ENCODE measurements around the gene SIL1. TPM values are rescaled to one million over a fixed set of nuclear protein-coding genes. Genes with fewer than 3 reads are reported as not detected.

Gene SIL1
- total RNA-seq, 1 donor from 2014 or later, result 35.6 TPM

DNA sequence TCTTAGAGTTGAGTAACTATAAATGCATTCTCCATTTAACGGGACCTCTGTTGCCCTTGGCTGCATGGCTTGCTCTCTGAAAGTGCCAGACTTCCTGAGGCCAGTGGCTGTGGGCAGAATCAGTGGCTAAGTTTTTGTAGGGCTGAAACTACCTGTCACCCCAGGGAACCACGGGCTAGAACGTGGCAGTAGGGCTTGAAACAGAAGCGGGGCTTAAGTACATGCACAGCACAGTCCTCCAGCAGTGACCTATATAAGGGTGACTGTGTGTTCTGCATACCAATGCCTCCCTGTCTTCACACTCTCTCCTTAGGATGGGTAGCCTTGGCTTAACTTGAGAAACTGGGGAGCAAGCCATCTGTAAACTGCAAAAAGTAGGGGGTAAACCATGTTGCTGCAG lies 279.5 kb downstream of the SIL1 start:
- intact Hi-C loops (cut with DNase I), result no loop called here
- Histone ChIP-seq H3K27ac (no peak overlapping the region), H3K36me3 (no peaks in the 10 kb centered on the region), H3K4me3 (no peak overlapping the region), H3K27me3 (no peaks in the 10 kb centered on the region), H3K4me1 (peaks cover 8% of the 10 kb centered on the region), H3K9me3 (no peaks in the 10 kb centered on the region)
- DNase-seq (ENCODE audit: extremely low spot score in 2 of 2), result no peak
- TF ChIP-seq CTCF (IDR thresholded peaks at IDR 0.05) (no peak), POLR2AphosphoS5 (IDR thresholded peaks at IDR 0.05; ENCODE audit: insufficient read depth in 1 of 2, low read depth in 1 of 2) (no peak), POLR2A (IDR thresholded peaks at IDR 0.05) (no peak)

DNA sequence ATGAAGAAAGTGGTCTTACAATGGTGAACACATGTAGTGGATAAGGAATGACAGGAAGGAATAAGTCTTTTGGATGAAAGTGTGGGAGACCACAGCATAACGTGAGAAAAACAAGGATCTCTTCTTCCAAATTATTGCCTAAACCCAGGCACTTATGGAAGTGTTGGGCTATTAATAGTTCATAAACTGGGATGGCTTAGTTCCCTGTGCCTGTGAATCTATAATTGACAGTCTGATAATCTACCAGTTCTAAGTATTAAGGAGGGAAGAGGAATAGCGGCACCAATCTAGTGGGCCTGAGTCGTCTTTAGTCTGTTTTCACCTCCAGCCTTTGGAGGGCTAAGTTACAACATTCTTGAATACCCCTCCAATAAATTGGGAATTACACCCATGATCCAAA lies 283.8 kb downstream of the SIL1 start:
- peaks cover 0 to 7% of the 10 kb centered on the region in 2 donors for H3K36me3 ChIP-seq

DNA sequence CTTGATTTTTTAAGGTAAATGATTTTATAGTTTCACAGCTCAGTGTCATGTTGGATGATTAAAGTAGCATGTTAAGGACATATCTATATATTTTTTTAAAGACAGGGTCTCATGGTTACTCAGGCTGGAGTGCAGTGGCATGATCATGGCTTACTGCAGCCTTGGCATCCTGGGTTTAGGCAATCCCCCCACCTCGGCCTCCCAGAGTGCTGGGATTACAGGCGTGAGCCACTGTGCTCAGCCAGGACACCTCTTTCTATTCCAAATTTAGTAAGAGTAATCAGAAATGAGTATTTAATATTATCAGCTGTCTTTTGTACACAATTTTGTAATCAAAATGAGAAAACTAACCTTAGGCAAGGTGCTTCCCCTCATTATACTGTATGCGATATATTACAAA lies 284.4 kb downstream of the SIL1 start:
- no peaks in the 10 kb centered on the region for H3K4me1 ChIP-seq
- intact Hi-C loops (cut with DNase I), result no loop called here
- H3K27me3 ChIP-seq, result no peaks in the 10 kb centered on the region
- DNase-seq (ENCODE audit: extremely low spot score in 2 of 2), result no peak
- no peak for TF ChIP-seq POLR2AphosphoS5 (IDR thresholded peaks at IDR 0.05; ENCODE audit: insufficient read depth in 1 of 2, low read depth in 1 of 2)
- no peak for TF ChIP-seq POLR2A (IDR thresholded peaks at IDR 0.05)
- TF ChIP-seq CTCF (IDR thresholded peaks at IDR 0.05), result no peak
- no peak overlapping the region for H3K4me3 ChIP-seq
- H3K36me3 ChIP-seq, result peaks cover 0 to 7% of the 10 kb centered on the region in 2 donors
- no peaks in the 10 kb centered on the region for H3K9me3 ChIP-seq
- no peak overlapping the region for H3K27ac ChIP-seq

More for the DNA sequence above, 283.8 kb downstream of the SIL1 start:
- no peak for TF ChIP-seq POLR2AphosphoS5 (IDR thresholded peaks at IDR 0.05; ENCODE audit: insufficient read depth in 1 of 2, low read depth in 1 of 2)
- H3K4me1 ChIP-seq, result no peaks in the 10 kb centered on the region
- intact Hi-C loops (cut with DNase I), result no loop called here
- H3K4me3 ChIP-seq, result no peak overlapping the region
- no peaks in the 10 kb centered on the region for H3K9me3 ChIP-seq
- DNase-seq (ENCODE audit: extremely low spot score in 2 of 2), result no peak
- no peaks in the 10 kb centered on the region for H3K27me3 ChIP-seq
- no peak overlapping the region for H3K27ac ChIP-seq

- Histone ChIP-seq H3K9me3 (no peaks in the 10 kb centered on the region), H3K27ac (no peak overlapping the region), H3K4me3 (no peak overlapping the region), H3K27me3 (no peaks in the 10 kb centered on the region), H3K4me1 (no peaks in the 10 kb centered on the region), H3K36me3 (peaks cover 0 to 7% of the 10 kb centered on the region in 2 donors)
- DNase-seq (ENCODE audit: extremely low spot score in 2 of 2), result no peak
- TF ChIP-seq POLR2A (IDR thresholded peaks at IDR 0.05), result no peak
- no peak for TF ChIP-seq CTCF (IDR thresholded peaks at IDR 0.05)
- TF ChIP-seq POLR2AphosphoS5 (IDR thresholded peaks at IDR 0.05; ENCODE audit: insufficient read depth in 1 of 2, low read depth in 1 of 2), result no peak
- intact Hi-C loops (cut with DNase I), result no loop called here
Observed at GRCh38 chr5:138912093-138912492, 286.1 kb downstream of the SIL1 start.

DNA sequence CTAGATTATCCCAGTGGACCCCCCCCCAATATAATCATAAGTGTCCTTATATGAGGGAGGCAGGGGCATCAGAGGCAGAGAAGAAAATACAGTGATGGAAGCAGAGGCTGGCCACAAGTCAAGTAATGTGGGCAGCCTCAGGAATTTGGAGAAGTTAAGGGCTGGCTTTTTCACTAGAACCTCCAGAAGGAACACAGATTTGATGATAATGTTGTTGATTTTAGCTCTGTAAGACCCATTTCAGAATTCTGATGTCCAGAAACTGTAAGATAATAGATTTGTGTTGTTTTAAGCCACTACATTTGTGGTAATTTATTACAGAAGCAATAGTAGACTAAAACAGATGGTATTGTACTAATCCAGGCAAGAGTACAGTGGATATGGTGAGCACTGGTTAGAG lies 286.7 kb downstream of the SIL1 start:
- Histone ChIP-seq H3K4me3 (no peak overlapping the region), H3K4me1 (no peaks in the 10 kb centered on the region), H3K27me3 (no peaks in the 10 kb centered on the region), H3K36me3 (peaks cover 0 to 14% of the 10 kb centered on the region in 2 donors), H3K27ac (no peak overlapping the region), H3K9me3 (no peaks in the 10 kb centered on the region)
- TF ChIP-seq POLR2A (IDR thresholded peaks at IDR 0.05) (no peak), CTCF (IDR thresholded peaks at IDR 0.05) (no peak), POLR2AphosphoS5 (IDR thresholded peaks at IDR 0.05; ENCODE audit: insufficient read depth in 1 of 2, low read depth in 1 of 2) (no peak)
- intact Hi-C loops (cut with DNase I), result no loop called here
- DNase-seq (ENCODE audit: extremely low spot score in 2 of 2), result no peak

All from vagina (tissue), 2 donors.